ENCODE measurements around the gene BSN.

GRCh38 chr3:49717959-49718857 lies 163.9 kb downstream of the BSN start:
- TF ChIP-seq CTCF (IDR thresholded peaks at IDR 0.05; ENCODE audit: low read depth, low read length), result no peak
- no peak for TF ChIP-seq POLR2A (IDR thresholded peaks at IDR 0.05; ENCODE audit: extremely low read depth, insufficient read length)
- TF ChIP-seq MYC (IDR thresholded peaks at IDR 0.05; ENCODE audit: low read depth, low read length), result no peak

All from NB4 (cell line).